Measurements from ENCODE around the gene STAC3.

STAC3 gene

GRCh38 chr12:57222286-57223190, 28.4 kb downstream of the STAC3 start:
- peak; percentile 70 for DNase-seq

GRCh38 chr12:57221169-57221917, 29.6 kb downstream of the STAC3 start:
- peak; percentile 46 for DNase-seq

GRCh38 chr12:57220770-57221168, 30.2 kb downstream of the STAC3 start:
- DNase-seq = no peak

GRCh38 chr12:57219993-57220754, 30.8 kb downstream of the STAC3 start:
- peak; percentile 68 for DNase-seq

GRCh38 chr12:57219205-57219992, 31.6 kb downstream of the STAC3 start:
- peak; percentile 99 for DNase-seq

GRCh38 chr12:57218030-57218853, 32.7 kb downstream of the STAC3 start:
- DNase-seq = peak; percentile 71

- peak; percentile 67 for DNase-seq
Observed at GRCh38 chr12:57216921-57217879, 33.8 kb downstream of the STAC3 start.

GRCh38 chr12:57216014-57216911, 34.7 kb downstream of the STAC3 start, which contains the start of gene NXPH4:
TSS of gene NXPH4 (plus strand) at chr12:57216794. CDS start at chr12:57216970, 176 bp downstream.
- DNase-seq = peak; percentile 79

- DNase-seq = no peak
Observed at GRCh38 chr12:57215668-57216013, 35.3 kb downstream of the STAC3 start.

GRCh38 chr12:57215065-57215464, 35.9 kb downstream of the STAC3 start:
- no peak for DNase-seq

GRCh38 chr12:57214398-57214781, 36.6 kb downstream of the STAC3 start:
- DNase-seq = peak; percentile 90

- no peak for DNase-seq
Observed at GRCh38 chr12:57213763-57214397, 37.1 kb downstream of the STAC3 start.

- DNase-seq = peak; percentile 88
Observed at GRCh38 chr12:57213058-57213715, 37.8 kb downstream of the STAC3 start.

- DNase-seq = no peak
Observed at GRCh38 chr12:57212701-57213057, 38.3 kb downstream of the STAC3 start.

- no peak for DNase-seq
Observed at GRCh38 chr12:57211791-57212700, 38.9 kb downstream of the STAC3 start.

GRCh38 chr12:57210926-57211692, 39.9 kb downstream of the STAC3 start:
- DNase-seq = peak; percentile 89
